ENCODE measurements around the gene TSPAN15.
A peak's percentile ranks its signal among the peaks of the same experiment; 100 is the strongest.

The TSPAN15 gene

GRCh38 chr10:69451209-69451783 lies at the start of gene TSPAN15:
Gene TSPAN15 (plus strand): TSS chr10:69451465. CDS start chr10:69451595, 130 bp downstream.
- H3K4me3 ChIP-seq (ENCODE audit: low read length), result peak within 1 kb of the TSS; percentile 49
- DNase-seq (ENCODE audit: low read depth), result peak; percentile 87
- TF ChIP-seq CTCF (IDR thresholded peaks at IDR 0.05; ENCODE audit: insufficient read depth, low read depth, low read length, missing control alignments), result no peak

GRCh38 chr10:69402386-69402785 lies 48.9 kb upstream of the TSPAN15 start:
- TF ChIP-seq CTCF (IDR thresholded peaks at IDR 0.05; ENCODE audit: insufficient read depth, low read depth, low read length, missing control alignments), result no peak
- no peak overlapping the region for H3K4me3 ChIP-seq (ENCODE audit: low read length)
- DNase-seq (ENCODE audit: low read depth), result no peak

- no peak for DNase-seq (ENCODE audit: low read depth)
- no peak for TF ChIP-seq CTCF (IDR thresholded peaks at IDR 0.05; ENCODE audit: insufficient read depth, low read depth, low read length, missing control alignments)
- H3K4me3 ChIP-seq (ENCODE audit: low read length), result no peak overlapping the region
Observed at GRCh38 chr10:69403066-69403465, 48.2 kb upstream of the TSPAN15 start.

GRCh38 chr10:69403519-69403918 lies 47.7 kb upstream of the TSPAN15 start:
- no peak for TF ChIP-seq CTCF (IDR thresholded peaks at IDR 0.05; ENCODE audit: insufficient read depth, low read depth, low read length, missing control alignments)
- no peak overlapping the region for H3K4me3 ChIP-seq (ENCODE audit: low read length)
- peak; percentile 53 for DNase-seq (ENCODE audit: low read depth)

GRCh38 chr10:69404786-69405185 lies 46.5 kb upstream of the TSPAN15 start:
- no peak for TF ChIP-seq CTCF (IDR thresholded peaks at IDR 0.05; ENCODE audit: insufficient read depth, low read depth, low read length, missing control alignments)

GRCh38 chr10:69405221-69405620 lies 46.0 kb upstream of the TSPAN15 start:
- no peak for TF ChIP-seq CTCF (IDR thresholded peaks at IDR 0.05; ENCODE audit: insufficient read depth, low read depth, low read length, missing control alignments)
- peak; percentile 40 for DNase-seq (ENCODE audit: low read depth)
- H3K4me3 ChIP-seq (ENCODE audit: low read length), result no peak overlapping the region

More at GRCh38 chr10:69404786-69405185, 46.5 kb upstream of the TSPAN15 start:
- DNase-seq (ENCODE audit: low read depth), result no peak
- H3K4me3 ChIP-seq (ENCODE audit: low read length), result no peak overlapping the region

- DNase-seq (ENCODE audit: low read depth), result peak; percentile 66
- TF ChIP-seq CTCF (IDR thresholded peaks at IDR 0.05; ENCODE audit: insufficient read depth, low read depth, low read length, missing control alignments), result no peak
- H3K4me3 ChIP-seq (ENCODE audit: low read length), result no peak overlapping the region
Observed at GRCh38 chr10:69406302-69406811, 44.9 kb upstream of the TSPAN15 start.

Measured in epithelial cell of esophagus (primary cell).